GM23248 (cell line): ENCODE results near the gene PRSS36. TPM values are rescaled to one million over a fixed set of nuclear protein-coding genes. Genes with fewer than 3 reads are reported as not detected.
A peak's percentile ranks its signal among the peaks of the same experiment; 100 is the strongest.
"Not testable (repeated sequence)": the region's sequence is repeated elsewhere in the genome, so short reads cannot be mapped to it uniquely, and the experiment has no call there.

Experiments
- DNase-seq: peaks from one replicate; pipeline ENCODE4 v3.0.0-alpha.2; 2015
- H2AFZ ChIP-seq: fragments of 200-600 bp; sonication (generic); 2 replicates; pipeline ENCODE4 v1.6.1; 2016; ENCODE audit warnings: antibody characterized with exemption
- H3F3A ChIP-seq: fragments of 200-600 bp; sonication (generic); 2 replicates; pipeline ENCODE4 v1.6.1; 2016; ENCODE audit warnings: mild to moderate bottlenecking, antibody characterized with exemption, mixed run types; ENCODE audit not compliant: insufficient read depth
- H3K27ac ChIP-seq: fragments of 200-600 bp; sonication (generic); 2 replicates; pipeline ENCODE4 v1.5.1; 2016; ENCODE audit warnings: mild to moderate bottlenecking
- H3K27me3 ChIP-seq: fragments of 200-600 bp; sonication (generic); replicated peaks from 2 replicates; pipeline ENCODE4 v1.6.1; 2016; ENCODE audit warnings: mild to moderate bottlenecking; ENCODE audit not compliant: insufficient read depth
- H3K36me3 ChIP-seq: fragments of 200-600 bp; sonication (generic); 2 replicates; pipeline ENCODE4 v1.6.1; 2016; ENCODE audit warnings: low read depth, mild to moderate bottlenecking
- H3K4me1 ChIP-seq: fragments of 200-600 bp; sonication (generic); 2 replicates; pipeline ENCODE4 v1.6.1; 2016; ENCODE audit warnings: mild to moderate bottlenecking; ENCODE audit not compliant: insufficient read depth
- H3K4me2 ChIP-seq: fragments of 200-600 bp; sonication (generic); one replicate; pipeline ENCODE4 v1.6.1; 2016; ENCODE audit warnings: mild to moderate bottlenecking; ENCODE audit not compliant: unreplicated experiment
- H3K4me3 ChIP-seq: fragments of 200-600 bp; sonication (generic); 2 replicates; pipeline ENCODE4 v1.5.1; 2016; ENCODE audit warnings: mild to moderate bottlenecking
- H3K79me2 ChIP-seq: fragments of 200-600 bp; sonication (generic); 2 replicates; pipeline ENCODE4 v1.6.1; 2016; ENCODE audit warnings: mild to moderate bottlenecking; ENCODE audit not compliant: insufficient read depth
- H3K9ac ChIP-seq: fragments of 200-600 bp; sonication (generic); 2 replicates; pipeline ENCODE4 v1.6.1; 2016; ENCODE audit warnings: mild to moderate bottlenecking
- H3K9me2 ChIP-seq: fragments of 200-600 bp; sonication (generic); 2 replicates; pipeline ENCODE4 v1.6.1; 2016; ENCODE audit warnings: mixed run types, mild to moderate bottlenecking, moderate library complexity; ENCODE audit not compliant: insufficient read depth
- H3K9me3 ChIP-seq: fragments of 200-600 bp; sonication (generic); one replicate; pipeline ENCODE4 v1.6.1; 2017; ENCODE audit warnings: low read depth
- H4K20me1 ChIP-seq: fragments of 200-600 bp; sonication (generic); 2 replicates; pipeline ENCODE4 v1.6.0; 2016; ENCODE audit not compliant: insufficient read depth
- EZH2 ChIP-seq: fragments of 200-600 bp; sonication (generic); IDR thresholded peaks from 2 replicates; pipeline ENCODE4 v1.6.1; 2018; ENCODE audit warnings: antibody characterized with exemption, mild to moderate bottlenecking; ENCODE audit not compliant: insufficient read depth, poor library complexity, severe bottlenecking
- EZH2phosphoT487 ChIP-seq: fragments of 200-600 bp; sonication (generic); IDR thresholded peaks from 2 replicates; pipeline ENCODE4 v1.6.1; 2018; ENCODE audit warnings: antibody characterized with exemption, moderate library complexity, mild to moderate bottlenecking, low read depth; ENCODE audit not compliant: insufficient read depth
- WGBS, 2 experiments: methylation state at CpG; one replicate each; pipeline ENCODE4 v1.1.6; 2015 to 2017; ENCODE audit warnings: low lambda C conversion rate in 2 of 2, low coverage in 1 of 2; ENCODE audit errors: missing lambda C conversion rate in 2 of 2; 5-methylcytosine and 5-hydroxymethylcytosine counted together
- in situ Hi-C: fragments of 300-500 bp; cut with MboI; formaldehyde crosslinking; loops from 2 replicates; pipeline ENCODE4 v1.15.0; 2020
- polyA plus RNA-seq: library from polyadenylated mRNA; unstranded; fragments of >200 nt; fragmentation: Nextera tagmentation; extraction: Ambion mirVana; gene quantifications from 2 replicates; pipeline ENCODE4 v1.2.1, GENCODE V29; 2016
- total RNA-seq: library from RNA; depleted of rRNA; stranded (reverse); fragments of >200 nt; shearing (Covaris generic); gene quantifications from 2 replicates; pipeline ENCODE4 v1.2.3, GENCODE V29; 2014

Gene PRSS36
- total and polyA plus RNA-seq, 2 experiments from 2014 or later: 2.2 TPM; not detected in 1

DNA sequence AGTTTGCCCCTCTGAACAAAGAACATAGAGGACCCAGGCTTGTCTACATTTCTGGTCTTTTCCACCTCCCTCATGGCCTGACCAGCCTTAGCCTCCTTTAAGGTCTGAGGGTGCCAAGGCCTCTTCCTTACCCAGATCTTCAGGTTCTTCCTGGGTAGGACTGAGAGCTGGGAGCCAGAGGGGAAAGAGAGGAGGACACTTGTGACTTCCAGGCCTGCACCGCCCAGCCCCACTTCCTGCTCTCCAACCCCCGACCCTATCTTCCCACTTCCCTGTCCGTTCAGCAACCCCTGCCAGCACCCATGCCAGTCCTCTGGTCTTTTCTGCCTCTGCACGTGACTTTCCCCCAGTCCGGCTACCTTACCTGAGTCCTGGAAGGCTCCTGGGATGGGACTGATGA, 534 bp downstream of the PRSS36 start:
- Histone ChIP-seq H3K9me3 (no peaks in the 10 kb centered on the region), H3K4me3 (no peak overlapping the region), H3K9me2 (no peaks in the 10 kb centered on the region), H3F3A (no peaks in the 10 kb centered on the region), H3K79me2 (no peaks in the 10 kb centered on the region), H3K36me3 (no peaks in the 10 kb centered on the region), H4K20me1 (no peaks in the 10 kb centered on the region), H3K4me1 (no peaks in the 10 kb centered on the region), H3K27me3 (peaks cover 25% of the 10 kb centered on the region), H3K9ac (no peak overlapping the region), H3K4me2 (no peak overlapping the region), H2AFZ (no peak overlapping the region), H3K27ac (no peak overlapping the region)
- 55 to 57% methylated on average over 5 of the region's 5 CpGs for WGBS, 2 experiments
- TF ChIP-seq EZH2phosphoT487 (no peak), EZH2 (no peak)
- DNase-seq: no peak
- in situ Hi-C loops: no loop called here

GRCh38 chr16:31148896-31149295, 970 bp downstream of the PRSS36 start:
- Histone ChIP-seq H4K20me1 (no peaks in the 10 kb centered on the region), H3K27me3 (peaks cover 25% of the 10 kb centered on the region), H3K4me3 (no peak overlapping the region), H3K79me2 (no peaks in the 10 kb centered on the region), H3K9ac (no peak overlapping the region), H3F3A (no peaks in the 10 kb centered on the region), H3K9me2 (no peaks in the 10 kb centered on the region), H3K4me1 (no peaks in the 10 kb centered on the region), H3K36me3 (no peaks in the 10 kb centered on the region), H3K27ac (no peak overlapping the region), H2AFZ (no peak overlapping the region), H3K9me3 (no peaks in the 10 kb centered on the region), H3K4me2 (no peak overlapping the region)
- 76 to 86% methylated on average over 17 to 25 of the region's 25 CpGs for WGBS, 2 experiments
- no peak for TF ChIP-seq EZH2phosphoT487
- in situ Hi-C loops: no loop called here
- no peak for DNase-seq

DNA sequence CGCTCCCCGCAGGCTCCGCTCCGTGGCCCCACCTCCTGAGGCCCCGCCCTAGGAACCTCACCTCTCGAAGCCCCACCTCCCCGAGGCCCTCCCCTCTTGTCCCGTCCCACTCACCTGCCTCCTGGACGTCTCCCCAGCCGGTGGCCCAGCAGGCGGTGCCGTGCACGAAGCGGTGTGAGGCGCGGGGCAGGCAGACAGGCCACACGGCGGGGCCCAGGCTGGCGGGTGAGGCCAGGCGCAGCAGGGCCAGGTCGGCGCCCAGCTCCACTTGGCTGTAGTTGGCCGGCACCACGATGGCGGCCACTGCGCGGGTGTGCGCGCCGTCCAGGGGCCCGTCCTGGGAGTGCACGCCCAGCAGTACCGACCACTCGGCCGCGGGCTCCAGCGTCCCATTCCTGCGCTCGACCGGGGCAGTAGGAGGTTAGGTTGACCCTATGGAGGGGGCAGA, 1.6 kb downstream of the PRSS36 start:
- Histone ChIP-seq H3K9me3 (no peaks in the 10 kb centered on the region), H3F3A (no peaks in the 10 kb centered on the region), H3K9ac (no peak overlapping the region), H3K4me1 (no peaks in the 10 kb centered on the region), H3K79me2 (no peaks in the 10 kb centered on the region), H3K4me3 (no peak overlapping the region), H3K36me3 (no peaks in the 10 kb centered on the region), H3K9me2 (no peaks in the 10 kb centered on the region), H4K20me1 (no peaks in the 10 kb centered on the region), H3K27ac (no peak overlapping the region), H3K4me2 (no peak overlapping the region), H2AFZ (no peak overlapping the region), H3K27me3 (peaks cover 25% of the 10 kb centered on the region)
- WGBS, 2 experiments: 15 to 21% methylated on average over 26 to 36 of the region's 40 CpGs
- no peak for DNase-seq
- TF ChIP-seq EZH2phosphoT487 (no peak), EZH2 (no peak)
- in situ Hi-C loops: no loop called here

DNA sequence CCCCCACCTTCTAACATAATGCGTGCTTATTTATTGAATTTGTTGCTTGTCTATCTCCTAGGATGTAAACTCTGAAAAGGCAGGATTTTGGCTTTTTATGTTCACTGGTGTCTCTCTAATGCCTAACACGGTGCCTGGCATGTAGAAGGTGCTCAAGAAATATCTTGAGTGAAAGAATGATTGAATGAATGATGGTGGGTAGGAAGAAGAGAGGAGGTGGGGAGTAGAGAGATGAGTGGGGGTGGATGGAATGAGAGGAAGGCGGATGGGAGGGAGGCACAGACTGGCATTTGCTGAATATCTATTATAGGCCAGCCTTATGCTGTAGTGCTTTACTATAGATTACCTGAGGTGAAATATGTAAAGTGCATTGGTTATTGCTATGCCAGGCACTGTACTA, 2.3 kb downstream of the PRSS36 start:
- Histone ChIP-seq H3K4me2 (no peak overlapping the region), H3K9me3 (no peaks in the 10 kb centered on the region), H3K4me3 (no peak overlapping the region), H2AFZ (no peak overlapping the region), H3K36me3 (no peaks in the 10 kb centered on the region), H3K9me2 (no peaks in the 10 kb centered on the region), H3K79me2 (no peaks in the 10 kb centered on the region), H3K27me3 (peaks cover 25% of the 10 kb centered on the region), H4K20me1 (no peaks in the 10 kb centered on the region), H3K4me1 (no peaks in the 10 kb centered on the region), H3F3A (no peaks in the 10 kb centered on the region), H3K27ac (no peak overlapping the region), H3K9ac (no peak overlapping the region)
- in situ Hi-C loops: no loop called here
- 80 to 85% methylated on average over 3 of the region's 3 CpGs for WGBS, 2 experiments
- DNase-seq: no peak
- TF ChIP-seq EZH2 (no peak), EZH2phosphoT487 (no peak)

GRCh38 chr16:31145398-31145990, 4.4 kb downstream of the PRSS36 start:
- H3K9me3 ChIP-seq: no peaks in the 10 kb centered on the region
- no peak overlapping the region for H3K4me2 ChIP-seq
- 69 to 75% methylated on average over 11 to 12 of the region's 12 CpGs for WGBS, 2 experiments
- H2AFZ ChIP-seq: no peak overlapping the region
- no peaks in the 10 kb centered on the region for H3K36me3 ChIP-seq
- 0 out of 2 replicates have a peak, but pooled peaks cover 9% of the 10 kb centered on the region for H3F3A ChIP-seq
- peaks cover 7% of the 10 kb centered on the region for H3K4me1 ChIP-seq
- H3K9me2 ChIP-seq: no peaks in the 10 kb centered on the region
- in situ Hi-C loops: no loop called here
- H3K27me3 ChIP-seq: peaks cover 25% of the 10 kb centered on the region
- H3K4me3 ChIP-seq: no peak overlapping the region
- TF ChIP-seq EZH2: no peak
- TF ChIP-seq EZH2phosphoT487: no peak
- H3K9ac ChIP-seq: no peak overlapping the region
- DNase-seq: no peak
- H4K20me1 ChIP-seq: no peaks in the 10 kb centered on the region
- no peaks in the 10 kb centered on the region for H3K79me2 ChIP-seq
- H3K27ac ChIP-seq: no peak overlapping the region

- H3K4me2 ChIP-seq, in situ Hi-C loops, H3K79me2 ChIP-seq, H3K27ac ChIP-seq, H3K9ac ChIP-seq, H3F3A ChIP-seq, H2AFZ ChIP-seq, H4K20me1 ChIP-seq, H3K4me3 ChIP-seq, H3K9me2 ChIP-seq, H3K36me3 ChIP-seq, H3K9me3 ChIP-seq, H3K4me1 ChIP-seq: not testable (repeated sequence)
- DNase-seq: peak; percentile 50
- H3K27me3 ChIP-seq: peaks cover 25% of the 10 kb centered on the region
- 65 to 67% methylated on average over 7 of the region's 7 CpGs for WGBS, 2 experiments
These were observed 5.4 kb downstream of the PRSS36 start for GRCh38 chr16:31144418-31144817.
